Gastrocnemius medialis (tissue), 4 donors: Measurements from ENCODE around the gene TMEM18.

ENCODE experiments used
- POLR2A ChIP-seq, 2 donors: fragments of 450-650 bp; IDR thresholded peaks; one replicate each; pipeline ENCODE4 v1.6.1; 2017; ENCODE audit warnings: antibody characterized with exemption in 2 of 2, mild to moderate bottlenecking in 2 of 2, moderate library complexity in 2 of 2
- TF ChIP-seq, protein P1 (sequence below), 5 experiments: fragments of 450-650 bp in 3 of 5; fragments of 200-600 bp in 2 of 5; sonication (generic) in 2 of 5; IDR thresholded peaks in 4 of 5; conservative IDR thresholded peaks in 1 of 5; 1 replicate in 4 of 5; 2 replicates in 1 of 5; pipeline ENCODE4 v1.5.1; 2016 to 2019; ENCODE audit warnings: antibody characterized with exemption in 5 of 5, mild to moderate bottlenecking in 3 of 5, moderate library complexity in 3 of 5

DNA sequence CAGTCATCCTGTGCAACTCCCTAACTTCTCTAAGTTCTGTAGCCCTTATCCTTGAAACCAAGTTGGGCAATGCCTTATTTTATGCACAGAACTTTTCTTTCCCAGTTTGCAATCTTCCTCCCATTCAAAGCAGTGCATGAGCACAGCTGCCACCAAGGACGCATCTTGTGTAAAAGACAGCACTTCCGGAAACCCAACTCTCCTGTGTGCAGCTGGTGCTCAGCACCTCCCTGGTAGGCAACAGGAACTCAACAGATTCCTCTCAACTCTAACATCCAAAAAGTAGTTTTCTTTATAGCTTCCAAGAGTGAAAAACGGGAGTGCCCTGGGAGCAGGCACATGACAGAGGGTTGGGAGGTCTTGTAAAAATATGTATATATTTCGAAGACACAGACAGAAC lies 2.2 kb downstream of the TMEM18 start:
- TF ChIP-seq, protein P1, sequence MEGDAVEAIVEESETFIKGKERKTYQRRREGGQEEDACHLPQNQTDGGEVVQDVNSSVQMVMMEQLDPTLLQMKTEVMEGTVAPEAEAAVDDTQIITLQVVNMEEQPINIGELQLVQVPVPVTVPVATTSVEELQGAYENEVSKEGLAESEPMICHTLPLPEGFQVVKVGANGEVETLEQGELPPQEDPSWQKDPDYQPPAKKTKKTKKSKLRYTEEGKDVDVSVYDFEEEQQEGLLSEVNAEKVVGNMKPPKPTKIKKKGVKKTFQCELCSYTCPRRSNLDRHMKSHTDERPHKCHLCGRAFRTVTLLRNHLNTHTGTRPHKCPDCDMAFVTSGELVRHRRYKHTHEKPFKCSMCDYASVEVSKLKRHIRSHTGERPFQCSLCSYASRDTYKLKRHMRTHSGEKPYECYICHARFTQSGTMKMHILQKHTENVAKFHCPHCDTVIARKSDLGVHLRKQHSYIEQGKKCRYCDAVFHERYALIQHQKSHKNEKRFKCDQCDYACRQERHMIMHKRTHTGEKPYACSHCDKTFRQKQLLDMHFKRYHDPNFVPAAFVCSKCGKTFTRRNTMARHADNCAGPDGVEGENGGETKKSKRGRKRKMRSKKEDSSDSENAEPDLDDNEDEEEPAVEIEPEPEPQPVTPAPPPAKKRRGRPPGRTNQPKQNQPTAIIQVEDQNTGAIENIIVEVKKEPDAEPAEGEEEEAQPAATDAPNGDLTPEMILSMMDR (IDR thresholded peaks at IDR 0.05 in 4 of 5, conservative IDR thresholded peaks at IDR 0.05 in 1 of 5): no peak
- no peak for TF ChIP-seq POLR2A (IDR thresholded peaks at IDR 0.05)
